ENCODE measurements around the gene WDR59. TPM values are rescaled to one million over a fixed set of nuclear protein-coding genes. Genes with fewer than 3 reads are reported as not detected.
A peak's percentile ranks its signal among the peaks of the same experiment; 100 is the strongest.

The WDR59 gene
- total and polyA plus RNA-seq, 2 donors (not counting 3 experiments of a cell fraction or from before 2014, with no cell fraction given), result 51.1 to 60.0 TPM

- intact Hi-C loops (cut with micrococcal nuclease) (no loop called here), dilution Hi-C loops (cut with MboI; ENCODE audit: extremely low pct_ligation_motif_present, low sequenced_read_pairs) (no loop called here)
- H2AFZ ChIP-seq (ENCODE audit: low read depth, low read length), result no peak overlapping the region
- no peak overlapping the region for H3K4me2 ChIP-seq (ENCODE audit: insufficient read depth, low read length)
- H3K4me3 ChIP-seq (replicated peaks in 1 of 3; ENCODE audit: insufficient read depth in 1 of 3, low read depth in 1 of 3, low read length in 3 of 3), result no peak overlapping the region
- BruUV-seq (replicated peaks), result no TSS peak
- DNase-seq (ENCODE audit: low read depth, low spot score), result no peak
- no peaks in the 10 kb centered on the region for H3K9me3 ChIP-seq (replicated peaks; ENCODE audit: control insufficient read depth, insufficient read depth, low read length)
- TF ChIP-seq POLR2A (IDR thresholded peaks at IDR 0.05; ENCODE audit: low read depth, low read length) (no peak), EZH2 (IDR thresholded peaks at IDR 0.05; ENCODE audit: borderline replicate concordance, low read depth, low read length, severe bottlenecking) (no peak), MAX (IDR thresholded peaks at IDR 0.05; ENCODE audit: insufficient read depth, insufficient read length) (no peak), MYC (IDR thresholded peaks at IDR 0.05; ENCODE audit: low read depth, low read length) (no peak), FOS (IDR thresholded peaks at IDR 0.05; ENCODE audit: borderline replicate concordance, insufficient read depth, low read length) (no peak), JUN (IDR thresholded peaks at IDR 0.05; ENCODE audit: borderline replicate concordance, insufficient read depth, insufficient read length, low read depth) (no peak), GATA2 (IDR thresholded peaks at IDR 0.05; ENCODE audit: insufficient read depth, insufficient read length, low read depth, low read length) (no peak), CTCF (IDR thresholded peaks at IDR 0.05; ENCODE audit: extremely low read depth in 1 of 2, insufficient read depth in 1 of 2, low read depth in 1 of 2, low read length in 2 of 2) (no peak)
- H3K27ac ChIP-seq (ENCODE audit: insufficient read depth, low read depth, low read length), result no peak overlapping the region
- peaks cover 0 to 7% of the 10 kb centered on the region in 2 experiments for H3K36me3 ChIP-seq (ENCODE audit: control insufficient read depth in 2 of 2, extremely low read depth in 1 of 2, insufficient read depth in 2 of 2, low read length in 2 of 2)
- no peaks in the 10 kb centered on the region for H3K27me3 ChIP-seq (ENCODE audit: control insufficient read depth in 2 of 2, insufficient read depth in 2 of 2, low read length in 2 of 2)
- ChIA-PET POLR2A (no interaction called here), CTCF (interaction anchor here (0.7 kb wide), 1 partner anchor 146 kb away, joined by 3 read pairs; no protein-coding TSS in a partner anchor)
- no peaks in the 10 kb centered on the region for H3K79me2 ChIP-seq (ENCODE audit: control insufficient read depth, insufficient read depth, low read length)
- H3K9ac ChIP-seq (replicated peaks; ENCODE audit: extremely low read depth, insufficient read depth, low read length), result no peak overlapping the region
- peak; percentile 33 for FAIRE-seq
- H3K4me1 ChIP-seq (ENCODE audit: control insufficient read depth, extremely low read depth, insufficient read depth, low read length), result no peaks in the 10 kb centered on the region
- no peaks in the 10 kb centered on the region for H4K20me1 ChIP-seq (replicated peaks; ENCODE audit: control insufficient read depth, extremely low read depth, insufficient read depth, low read length)
- no peaks in the 10 kb centered on the region for H3K9me1 ChIP-seq (replicated peaks; ENCODE audit: control insufficient read depth, extremely low read depth, insufficient read depth, low read length)
Measured at GRCh38 chr16:74901606-74902005, 83.3 kb downstream of the WDR59 start.
